A673 (cell line): ENCODE results near the gene ADK. TPM values are rescaled to one million over a fixed set of nuclear protein-coding genes. Genes with fewer than 3 reads are reported as not detected.
A peak's percentile ranks its signal among the peaks of the same experiment; 100 is the strongest.

ENCODE experiments used
- BruUV-seq: library from RNA; stranded (reverse); fragments of 400-500 nt; replicated peaks from 2 replicates; lab custom pipeline; 2021; lab: Mats Ljungman, UMichigan
- CTCF ChIA-PET: fragments of 300-600 bp; sonication (Branson Sonifier 250); formaldehyde crosslinking; loops from one replicate; lab custom pipeline; 2022; ENCODE audit warnings: antibody characterized with exemption; lab: Charles Lee
- POLR2A ChIA-PET: fragments of 300-600 bp; sonication (Branson Sonifier 250); formaldehyde crosslinking; loops from one replicate; lab custom pipeline; 2022; ENCODE audit warnings: antibody characterized with exemption; ENCODE audit not compliant: low non-redundant PET; lab: Charles Lee
- DNase-seq: peaks from one replicate; pipeline ENCODE4 v3.0.0-alpha.2; 2015; ENCODE audit warnings: low spot score
- H3K27ac ChIP-seq: fragments of 200-600 bp; sonication (generic); 2 replicates; pipeline ENCODE4 v1.5.1; 2016; ENCODE audit warnings: mixed run types, low read depth, mild to moderate bottlenecking, mixed read lengths, antibody characterized with exemption, low read length; ENCODE audit not compliant: poor library complexity, severe bottlenecking
- H3K27me3 ChIP-seq: fragments of 200-600 bp; sonication (generic); replicated peaks from 2 replicates; pipeline ENCODE4 v1.6.1; 2017; ENCODE audit warnings: mixed run types, low read depth, mild to moderate bottlenecking, mixed read lengths, antibody characterized with exemption, low read length; ENCODE audit not compliant: insufficient read depth, poor library complexity
- H3K36me3 ChIP-seq: fragments of 200-600 bp; sonication (generic); 2 replicates; pipeline ENCODE4 v1.6.1; 2016; ENCODE audit warnings: mixed run types, mild to moderate bottlenecking, mixed read lengths, antibody characterized with exemption, low read length; ENCODE audit not compliant: insufficient read depth, poor library complexity, severe bottlenecking
- H3K4me1 ChIP-seq: fragments of 200-600 bp; sonication (generic); 2 replicates; pipeline ENCODE4 v1.6.1; 2017; ENCODE audit warnings: mixed run types, mild to moderate bottlenecking, mixed read lengths, antibody characterized with exemption, low read length; ENCODE audit not compliant: insufficient read depth, poor library complexity, severe bottlenecking
- H3K4me3 ChIP-seq: fragments of 200-600 bp; sonication (generic); 2 replicates; pipeline ENCODE4 v1.5.1; 2016; ENCODE audit warnings: low read depth, mixed run types, mild to moderate bottlenecking, mixed read lengths, low read length; ENCODE audit not compliant: poor library complexity, severe bottlenecking
- H3K9me3 ChIP-seq: fragments of 200-600 bp; sonication (generic); 2 replicates; pipeline ENCODE4 v1.6.1; 2016; ENCODE audit warnings: mixed run types, low read depth, mild to moderate bottlenecking, mixed read lengths, antibody characterized with exemption, low read length; ENCODE audit not compliant: poor library complexity, severe bottlenecking
- CTCF ChIP-seq: fragments of 300-800, 200-600 bp; sonication (generic); conservative IDR thresholded peaks from 2 replicates; pipeline ENCODE4 v1.5.1; 2017; ENCODE audit warnings: low read depth, mild to moderate bottlenecking, antibody characterized with exemption, low read length, moderate library complexity, mixed read lengths
- EZH2 ChIP-seq: fragments of 200-600 bp; sonication (generic); IDR thresholded peaks from 2 replicates; pipeline ENCODE4 v1.6.1; 2017; ENCODE audit warnings: borderline replicate concordance, low read depth, mild to moderate bottlenecking, mixed read lengths, antibody characterized with exemption, low read length; ENCODE audit not compliant: poor library complexity, severe bottlenecking
- intact Hi-C: fragments of 100-400 bp; cut with micrococcal nuclease; formaldehyde crosslinking; loops from one replicate; pipeline ENCODE4 v1.10.0; 2022; ENCODE audit not compliant: unreplicated experiment
- total RNA-seq: library from RNA; stranded (reverse); gene quantifications from 2 replicates; pipeline ENCODE4 v1.2.3, GENCODE V29; 2021

Gene ADK
- total RNA-seq, 1 experiment from 2014 or later = 49.0 TPM

- DNase-seq = peak; percentile 60
- Histone ChIP-seq H3K9me3 (no peaks in the 10 kb centered on the region), H3K36me3 (no peaks in the 10 kb centered on the region), H3K4me1 (peaks cover 7% of the 10 kb centered on the region), H3K27me3 (no peaks in the 10 kb centered on the region), H3K4me3 (peak overlapping the region; percentile 2), H3K27ac (peak overlapping the region; percentile 64)
- intact Hi-C loops = no loop called here
- POLR2A ChIA-PET = interaction anchor here (0.7 kb wide), 1 partner anchor 238 kb away, joined by 4 read pairs; no protein-coding TSS in a partner anchor
- CTCF ChIA-PET = no interaction called here
- TF ChIP-seq EZH2 = no peak
- no TSS peak for BruUV-seq
These were observed 39.0 kb downstream of the ADK start for GRCh38 chr10:74189999-74190421.

GRCh38 chr10:74190494-74190893 lies 39.5 kb downstream of the ADK start:
- peak overlapping the region; percentile 2 for H3K4me3 ChIP-seq
- BruUV-seq = no TSS peak
- H3K27ac ChIP-seq = peak overlapping the region; percentile 64
- ChIA-PET CTCF (no interaction called here), POLR2A (interaction anchor here (0.7 kb wide), 1 partner anchor 237 kb away, joined by 4 read pairs; no protein-coding TSS in a partner anchor)
- no peaks in the 10 kb centered on the region for H3K9me3 ChIP-seq
- no peak for DNase-seq
- H3K4me1 ChIP-seq = peaks cover 7% of the 10 kb centered on the region
- H3K36me3 ChIP-seq = no peaks in the 10 kb centered on the region
- TF ChIP-seq CTCF (no peak), EZH2 (no peak)
- no peaks in the 10 kb centered on the region for H3K27me3 ChIP-seq
- intact Hi-C loops = no loop called here

DNA sequence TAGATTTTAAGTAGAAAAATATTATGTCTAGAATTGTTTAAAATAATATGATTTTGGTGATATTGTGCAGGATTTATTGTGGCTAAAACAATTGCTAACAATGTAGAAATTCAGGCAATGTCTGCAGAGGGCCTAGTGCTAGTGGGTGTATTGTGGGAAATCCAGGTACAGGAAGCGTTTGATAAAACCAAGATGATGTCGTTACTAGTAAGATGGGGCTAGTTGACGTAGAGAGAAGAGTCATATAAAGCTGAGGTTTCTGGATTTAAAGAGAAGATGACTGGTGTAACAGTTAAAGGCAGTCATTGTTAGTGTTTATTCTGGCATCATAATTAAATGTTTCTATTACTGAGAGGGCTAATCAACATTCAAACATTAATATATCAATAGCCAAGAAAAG lies 43.5 kb downstream of the ADK start:
- no peak overlapping the region for H3K4me3 ChIP-seq
- TF ChIP-seq CTCF = no peak
- no peak for TF ChIP-seq EZH2
- peaks cover 12% of the 10 kb centered on the region for H3K4me1 ChIP-seq
- ChIA-PET POLR2A (no interaction called here), CTCF (no interaction called here)
- H3K27ac ChIP-seq = no peak overlapping the region
- no peaks in the 10 kb centered on the region for H3K36me3 ChIP-seq
- no peaks in the 10 kb centered on the region for H3K27me3 ChIP-seq
- no peaks in the 10 kb centered on the region for H3K9me3 ChIP-seq
- DNase-seq = no peak
- BruUV-seq = no TSS peak
- intact Hi-C loops = no loop called here

DNA sequence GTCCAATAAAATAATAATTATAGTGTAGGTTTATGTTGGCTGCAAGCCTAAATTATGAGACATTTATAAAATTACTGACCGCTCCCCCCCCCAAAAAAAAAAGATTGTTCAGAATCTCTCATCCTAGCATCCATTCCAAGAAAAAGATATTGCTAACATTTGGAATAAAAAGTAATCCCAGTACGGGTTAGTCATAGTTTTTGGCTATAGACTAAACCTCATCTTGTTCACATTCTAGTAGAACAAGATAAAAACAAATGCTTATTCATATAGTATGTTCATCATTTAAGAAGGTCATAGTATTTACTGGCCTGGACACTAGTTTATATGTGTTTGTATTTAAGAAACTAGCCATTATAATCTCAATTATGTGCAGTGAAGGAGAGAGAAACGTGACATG lies 44.0 kb downstream of the ADK start:
- Histone ChIP-seq H3K9me3 (no peaks in the 10 kb centered on the region), H3K36me3 (no peaks in the 10 kb centered on the region), H3K27me3 (no peaks in the 10 kb centered on the region), H3K4me1 (peaks cover 8% of the 10 kb centered on the region), H3K4me3 (no peak overlapping the region), H3K27ac (no peak overlapping the region)
- no peak for TF ChIP-seq EZH2
- no peak for TF ChIP-seq CTCF
- intact Hi-C loops = no loop called here
- POLR2A ChIA-PET = no interaction called here
- no peak for DNase-seq
- CTCF ChIA-PET = no interaction called here
- no TSS peak for BruUV-seq
